ENCODE data around the gene LYSMD1. TPM values are rescaled to one million over a fixed set of nuclear protein-coding genes. Genes with fewer than 3 reads are reported as not detected.

The LYSMD1 gene
- polyA plus RNA-seq, 1 of the 3 experiments (the other 2 are of a cell fraction), result 4.5 TPM

GRCh38 chr1:151157067-151157531, 8.6 kb downstream of the LYSMD1 start:
- DNase-seq, result no peak
- CTCF ChIA-PET, result interaction anchor here (0.6 to 6.6 kb wide), 14 partner anchors 8 to 503 kb away, joined by 3 to 113 read pairs (median 4); partner anchors contain the start of genes CDC42SE1, GABPB2, LYSMD1 and SEMA6C
- H3K9me3 ChIP-seq, result no peaks in the 10 kb centered on the region
- no peaks in the 10 kb centered on the region for H3K9me2 ChIP-seq
- H3K36me3 ChIP-seq (replicated peaks in 1 of 2; ENCODE audit: control insufficient read depth in 1 of 2, insufficient read depth in 2 of 2, low read length in 1 of 2), result peaks cover 9 to 39% of the 10 kb centered on the region in 2 experiments
- no peaks in the 10 kb centered on the region for H3K27me3 ChIP-seq (ENCODE audit: insufficient read depth)
- H3K79me2 ChIP-seq (ENCODE audit: insufficient read depth), result no peaks in the 10 kb centered on the region
- H3K4me2 ChIP-seq, result no peak overlapping the region
- H3K4me1 ChIP-seq (ENCODE audit: control insufficient read depth in 1 of 2, insufficient read depth in 2 of 2, low read depth in 1 of 2, low read length in 1 of 2), result no peaks in the 10 kb centered on the region
- peaks cover 5% of the 10 kb centered on the region for H3F3A ChIP-seq (replicated peaks; ENCODE audit: insufficient read depth)
- H2AFZ ChIP-seq (ENCODE audit: low read depth), result no peak overlapping the region
- 93% methylated on average over 6 of the region's 6 CpGs for WGBS (ENCODE audit: low lambda C conversion rate)
- H3K4me3 ChIP-seq (ENCODE audit: low read depth in 2 of 2, low read length in 1 of 2), result no peak overlapping the region
- H3K27ac ChIP-seq (ENCODE audit: low read depth in 2 of 2, low read length in 1 of 2), result no peak overlapping the region
- TF ChIP-seq CTCF (IDR thresholded peaks at IDR 0.05) (no peak), YY1 (IDR thresholded peaks at IDR 0.05; ENCODE audit: low read depth) (no peak), CHD2 (IDR thresholded peaks at IDR 0.05; ENCODE audit: low read length, partially characterized antibody) (no peak), MEF2A (IDR thresholded peaks at IDR 0.05; ENCODE audit: borderline replicate concordance, low read depth) (no peak), SMC3 (IDR thresholded peaks at IDR 0.05; ENCODE audit: low read depth, low read length) (no peak), SIN3A (IDR thresholded peaks at IDR 0.05; ENCODE audit: borderline replicate concordance, low read depth, low read length) (no peak), NFIC (IDR thresholded peaks at IDR 0.05; ENCODE audit: borderline replicate concordance) (no peak), REST (IDR thresholded peaks at IDR 0.05; ENCODE audit: low read depth, low read length) (no peak), FOXM1 (IDR thresholded peaks at IDR 0.05; ENCODE audit: low read depth) (no peak), TCF12 (IDR thresholded peaks at IDR 0.05) (no peak)
- POLR2A ChIA-PET, result no interaction called here
- H3K9ac ChIP-seq, result no peak overlapping the region
- H4K20me1 ChIP-seq (ENCODE audit: insufficient read depth), result no peaks in the 10 kb centered on the region

GRCh38 chr1:151156515-151156819, 9.2 kb downstream of the LYSMD1 start, which contains the start of gene TNFAIP8L2:
Gene TNFAIP8L2, plus strand, starts transcription at chr1:151156649. Its CDS starts 2,049 bp downstream, at chr1:151158698.
- Histone ChIP-seq H3K36me3 (replicated peaks in 1 of 2; ENCODE audit: control insufficient read depth in 1 of 2, insufficient read depth in 2 of 2, low read length in 1 of 2) (peaks cover 9 to 33% of the 10 kb centered on the region in 2 experiments), H3K27me3 (ENCODE audit: insufficient read depth) (no peaks in the 10 kb centered on the region), H3K27ac (ENCODE audit: low read depth in 2 of 2, low read length in 1 of 2) (no peak within 1 kb of the TSS), H3F3A (replicated peaks; ENCODE audit: insufficient read depth) (peaks cover 5% of the 10 kb centered on the region), H3K4me3 (ENCODE audit: low read depth in 2 of 2, low read length in 1 of 2) (no peak within 1 kb of the TSS), H3K9me3 (no peaks in the 10 kb centered on the region), H4K20me1 (ENCODE audit: insufficient read depth) (no peaks in the 10 kb centered on the region), H3K4me2 (no peak within 1 kb of the TSS), H3K4me1 (ENCODE audit: control insufficient read depth in 1 of 2, insufficient read depth in 2 of 2, low read depth in 1 of 2, low read length in 1 of 2) (no peaks in the 10 kb centered on the region), H2AFZ (ENCODE audit: low read depth) (no peak within 1 kb of the TSS), H3K9ac (no peak within 1 kb of the TSS), H3K79me2 (ENCODE audit: insufficient read depth) (no peaks in the 10 kb centered on the region), H3K9me2 (no peaks in the 10 kb centered on the region)
- 79% methylated on average over 4 of the region's 4 CpGs for WGBS (ENCODE audit: low lambda C conversion rate)
- DNase-seq, result no peak
- CTCF ChIA-PET, result interaction anchor here (0.6 to 6.6 kb wide), 14 partner anchors 8 to 503 kb away, joined by 3 to 113 read pairs (median 4); partner anchors contain the start of genes CDC42SE1, GABPB2, LYSMD1 and SEMA6C
- POLR2A ChIA-PET, result interaction anchor here (0.6 kb wide), 1 partner anchor 89 kb away, joined by 3 read pairs; no protein-coding TSS in a partner anchor
- TF ChIP-seq FOXM1 (IDR thresholded peaks at IDR 0.05; ENCODE audit: low read depth) (no peak), MXI1 (IDR thresholded peaks at IDR 0.05; ENCODE audit: low read depth, low read length) (no peak), GABPA (IDR thresholded peaks at IDR 0.05; ENCODE audit: low read depth) (no peak), FOSL2 (IDR thresholded peaks at IDR 0.05; ENCODE audit: borderline replicate concordance, low read depth) (no peak), MEF2A (IDR thresholded peaks at IDR 0.05; ENCODE audit: borderline replicate concordance, low read depth) (no peak), ZBTB33 (IDR thresholded peaks at IDR 0.05; ENCODE audit: borderline replicate concordance, low read depth) (no peak), TAF1 (IDR thresholded peaks at IDR 0.05; ENCODE audit: borderline replicate concordance, low read depth, low read length) (no peak), IRF3 (IDR thresholded peaks at IDR 0.05; ENCODE audit: low read depth, low read length) (no peak), ELF1 (IDR thresholded peaks at IDR 0.05) (no peak), SIN3A (IDR thresholded peaks at IDR 0.05; ENCODE audit: borderline replicate concordance, low read depth, low read length) (no peak), EZH2phosphoT487 (IDR thresholded peaks at IDR 0.05; ENCODE audit: borderline replicate concordance, low read depth) (no peak), GATA2 (CRISPR knock-in tag; IDR thresholded peaks at IDR 0.05) (no peak)
